ENCODE results near the gene TMEM132D.

DNA sequence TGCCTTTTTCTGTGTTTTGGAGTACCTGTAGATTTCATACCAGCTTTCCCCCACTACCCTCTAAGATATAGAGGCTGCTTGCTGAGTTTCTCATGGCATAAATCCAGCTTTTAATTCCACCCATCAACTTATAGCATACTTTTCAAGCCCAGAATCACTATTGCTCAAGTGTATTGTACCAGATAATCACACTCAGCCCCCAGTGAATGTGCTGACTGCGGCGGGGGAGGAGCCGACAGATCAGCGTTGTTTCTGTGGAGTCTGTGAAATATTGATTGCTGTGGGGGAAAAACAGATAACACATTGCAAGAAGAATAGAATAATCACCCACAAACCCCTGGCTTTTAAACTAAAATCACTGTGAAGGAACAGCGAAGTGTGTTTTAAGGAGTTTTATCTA is 296.1 kb downstream of the TMEM132D start:
- TF ChIP-seq EP300 (conservative IDR thresholded peaks at IDR 0.05; ENCODE audit: poor library complexity, severe bottlenecking) (no peak), EZH2 (IDR thresholded peaks at IDR 0.05; ENCODE audit: borderline replicate concordance, insufficient read depth, low read length, poor library complexity, severe bottlenecking) (no peak), RAD21 (conservative IDR thresholded peaks at IDR 0.05) (no peak)
- TF ChIP-seq, protein P1, sequence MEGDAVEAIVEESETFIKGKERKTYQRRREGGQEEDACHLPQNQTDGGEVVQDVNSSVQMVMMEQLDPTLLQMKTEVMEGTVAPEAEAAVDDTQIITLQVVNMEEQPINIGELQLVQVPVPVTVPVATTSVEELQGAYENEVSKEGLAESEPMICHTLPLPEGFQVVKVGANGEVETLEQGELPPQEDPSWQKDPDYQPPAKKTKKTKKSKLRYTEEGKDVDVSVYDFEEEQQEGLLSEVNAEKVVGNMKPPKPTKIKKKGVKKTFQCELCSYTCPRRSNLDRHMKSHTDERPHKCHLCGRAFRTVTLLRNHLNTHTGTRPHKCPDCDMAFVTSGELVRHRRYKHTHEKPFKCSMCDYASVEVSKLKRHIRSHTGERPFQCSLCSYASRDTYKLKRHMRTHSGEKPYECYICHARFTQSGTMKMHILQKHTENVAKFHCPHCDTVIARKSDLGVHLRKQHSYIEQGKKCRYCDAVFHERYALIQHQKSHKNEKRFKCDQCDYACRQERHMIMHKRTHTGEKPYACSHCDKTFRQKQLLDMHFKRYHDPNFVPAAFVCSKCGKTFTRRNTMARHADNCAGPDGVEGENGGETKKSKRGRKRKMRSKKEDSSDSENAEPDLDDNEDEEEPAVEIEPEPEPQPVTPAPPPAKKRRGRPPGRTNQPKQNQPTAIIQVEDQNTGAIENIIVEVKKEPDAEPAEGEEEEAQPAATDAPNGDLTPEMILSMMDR (IDR thresholded peaks at IDR 0.05; ENCODE audit: poor library complexity, severe bottlenecking): no peak

All from neural cell (in vitro differentiated cells).